Skeletal muscle satellite cell (primary cell): ENCODE measurements around the gene SART3. TPM values are rescaled to one million over a fixed set of nuclear protein-coding genes. Genes with fewer than 3 reads are reported as not detected.

Source experiments
- H3K27me3 ChIP-seq: 2 replicates; pipeline ENCODE4 v1.7.0; 2013; ENCODE audit warnings: low read length; ENCODE audit not compliant: control insufficient read depth, insufficient read depth
- H3K36me3 ChIP-seq: 2 replicates; pipeline ENCODE4 v1.7.0; 2013; ENCODE audit warnings: mild to moderate bottlenecking, control low read depth, low read length; ENCODE audit not compliant: insufficient read depth
- H3K4me1 ChIP-seq: 2 replicates; pipeline ENCODE4 v1.7.0; 2013; ENCODE audit warnings: low read length; ENCODE audit not compliant: control insufficient read depth, insufficient read depth
- H3K4me2 ChIP-seq: 2 replicates; pipeline ENCODE4 v1.7.0; 2013; ENCODE audit warnings: mild to moderate bottlenecking, low read length
- H3K4me3 ChIP-seq: 2 replicates; pipeline ENCODE4 v1.7.0; 2013; ENCODE audit warnings: low read length
- H3K9ac ChIP-seq: 2 replicates; pipeline ENCODE4 v1.7.0; 2013; ENCODE audit warnings: mild to moderate bottlenecking, low read depth, low read length, moderate library complexity
- H3K9me3 ChIP-seq: replicated peaks from 2 replicates; pipeline ENCODE4 v1.7.0; 2013; ENCODE audit warnings: mild to moderate bottlenecking, control low read depth, low read length
- total RNA-seq: library from RNA; depleted of rRNA; stranded (reverse); fragments of >200 nt; gene quantifications from 2 replicates; pipeline ENCODE4 v1.2.3, GENCODE V29; 2012; rRNA removed

Gene SART3
- 38.4 and 39.0 TPM in 2 replicates for total RNA-seq

- peaks cover 25% of the 10 kb centered on the region for H3K4me1 ChIP-seq
Observed at GRCh38 chr12:108560752-108561719, at the start of gene SART3. SART3 (minus strand) TSS chr12:108561173; CDS start chr12:108561154, 19 bp downstream.

GRCh38 chr12:108610336-108610815, 49.4 kb upstream of the SART3 start:
- Histone ChIP-seq H3K9ac (no peak overlapping the region), H3K4me3 (no peak overlapping the region), H3K4me1 (peaks cover 39% of the 10 kb centered on the region), H3K36me3 (no peaks in the 10 kb centered on the region), H3K4me2 (no peak overlapping the region), H3K9me3 (no peaks in the 10 kb centered on the region), H3K27me3 (no peaks in the 10 kb centered on the region)

More at GRCh38 chr12:108560752-108561719, at the start of gene SART3:
- peak within 1 kb of the TSS; percentile 87 for H3K4me2 ChIP-seq
- H3K4me3 ChIP-seq = peak within 1 kb of the TSS; percentile 91
- H3K36me3 ChIP-seq = peaks cover 32% of the 10 kb centered on the region
- H3K27me3 ChIP-seq = no peaks in the 10 kb centered on the region
- no peaks in the 10 kb centered on the region for H3K9me3 ChIP-seq
- H3K9ac ChIP-seq = peak within 1 kb of the TSS; percentile 95

- Histone ChIP-seq H3K27me3 (no peaks in the 10 kb centered on the region), H3K4me3 (no peak overlapping the region), H3K4me2 (peak overlapping the region; percentile 37)
Observed at GRCh38 chr12:108609537-108610335, 48.8 kb upstream of the SART3 start.

GRCh38 chr12:108608616-108609015, 47.6 kb upstream of the SART3 start:
- Histone ChIP-seq H3K4me3 (no peak overlapping the region), H3K9me3 (no peaks in the 10 kb centered on the region), H3K4me1 (peaks cover 39% of the 10 kb centered on the region), H3K9ac (no peak overlapping the region), H3K36me3 (no peaks in the 10 kb centered on the region), H3K4me2 (no peak overlapping the region), H3K27me3 (no peaks in the 10 kb centered on the region)

More at GRCh38 chr12:108609537-108610335, 48.8 kb upstream of the SART3 start:
- H3K36me3 ChIP-seq = no peaks in the 10 kb centered on the region
- peak overlapping the region; percentile 20 for H3K9ac ChIP-seq
- H3K9me3 ChIP-seq = no peaks in the 10 kb centered on the region
- peaks cover 39% of the 10 kb centered on the region for H3K4me1 ChIP-seq

- Histone ChIP-seq H3K4me1 (peaks cover 37% of the 10 kb centered on the region), H3K4me2 (no peak overlapping the region), H3K9me3 (no peaks in the 10 kb centered on the region), H3K4me3 (no peak overlapping the region), H3K36me3 (no peaks in the 10 kb centered on the region), H3K9ac (no peak overlapping the region), H3K27me3 (no peaks in the 10 kb centered on the region)
Observed at GRCh38 chr12:108607981-108608600, 47.1 kb upstream of the SART3 start.

GRCh38 chr12:108606492-108606891, 45.5 kb upstream of the SART3 start:
- H3K9ac ChIP-seq = no peak overlapping the region
- no peaks in the 10 kb centered on the region for H3K9me3 ChIP-seq
- H3K36me3 ChIP-seq = no peaks in the 10 kb centered on the region

GRCh38 chr12:108605690-108606406, 44.9 kb upstream of the SART3 start:
- Histone ChIP-seq H3K9ac (no peak overlapping the region), H3K4me3 (no peak overlapping the region), H3K9me3 (no peaks in the 10 kb centered on the region), H3K36me3 (no peaks in the 10 kb centered on the region), H3K4me1 (peaks cover 20% of the 10 kb centered on the region), H3K27me3 (no peaks in the 10 kb centered on the region), H3K4me2 (no peak overlapping the region)

More at GRCh38 chr12:108606492-108606891, 45.5 kb upstream of the SART3 start:
- Histone ChIP-seq H3K4me1 (peaks cover 23% of the 10 kb centered on the region), H3K27me3 (no peaks in the 10 kb centered on the region), H3K4me3 (no peak overlapping the region), H3K4me2 (no peak overlapping the region)

GRCh38 chr12:108605000-108605689, 44.2 kb upstream of the SART3 start:
- Histone ChIP-seq H3K27me3 (no peaks in the 10 kb centered on the region), H3K9ac (no peak overlapping the region), H3K4me1 (peaks cover 13% of the 10 kb centered on the region), H3K4me2 (no peak overlapping the region), H3K9me3 (no peaks in the 10 kb centered on the region), H3K4me3 (no peak overlapping the region), H3K36me3 (no peaks in the 10 kb centered on the region)

GRCh38 chr12:108604208-108604941, 43.4 kb upstream of the SART3 start:
- no peaks in the 10 kb centered on the region for H3K9me3 ChIP-seq
- H3K27me3 ChIP-seq = peaks cover 5% of the 10 kb centered on the region
- H3K36me3 ChIP-seq = no peaks in the 10 kb centered on the region
- no peak overlapping the region for H3K9ac ChIP-seq
- H3K4me1 ChIP-seq = peaks cover 5% of the 10 kb centered on the region
- no peak overlapping the region for H3K4me2 ChIP-seq
- H3K4me3 ChIP-seq = no peak overlapping the region

- Histone ChIP-seq H3K27me3 (peaks cover 11% of the 10 kb centered on the region), H3K4me2 (no peak overlapping the region), H3K4me3 (no peak overlapping the region), H3K9ac (no peak overlapping the region), H3K4me1 (peaks cover 3% of the 10 kb centered on the region), H3K9me3 (no peaks in the 10 kb centered on the region), H3K36me3 (no peaks in the 10 kb centered on the region)
Observed at GRCh38 chr12:108603743-108604142, 42.8 kb upstream of the SART3 start.
